GM23338 (cell line): ENCODE data around the gene HEATR1.

Experiments used
- CREB1 ChIP-seq: fragments of 250-450 bp; sonication (Bioruptor Pico); IDR thresholded peaks from 2 replicates; pipeline ENCODE4 v1.5.0; 2020; ENCODE audit warnings: low read depth, mild to moderate bottlenecking, moderate library complexity
- CTCF ChIP-seq, 2 experiments: fragments of 200-600 bp in 1 of 2; sonication (generic) in 1 of 2; conservative IDR thresholded peaks; 2 replicates each; pipeline versions ENCODE4 v1.5.1 to v1.6.1; 2016 to 2017; ENCODE audit warnings: antibody characterized with exemption in 2 of 2, low read depth in 2 of 2, mild to moderate bottlenecking in 2 of 2, moderate library complexity in 1 of 2
- EZH2 ChIP-seq: fragments of 200-600 bp; sonication (generic); IDR thresholded peaks from one replicate; pipeline ENCODE4 v1.8.0; 2017; ENCODE audit warnings: antibody characterized with exemption, mild to moderate bottlenecking, low read depth; ENCODE audit not compliant: unreplicated experiment
- EZH2phosphoT487 ChIP-seq: fragments of 200-600 bp; sonication (generic); IDR thresholded peaks from one replicate; pipeline ENCODE4 v1.8.1; 2018; ENCODE audit warnings: antibody characterized with exemption; ENCODE audit not compliant: unreplicated experiment
- JUNB ChIP-seq: IDR thresholded peaks from one replicate; pipeline ENCODE4 v1.6.1; 2016; ENCODE audit warnings: antibody characterized with exemption; ENCODE audit not compliant: unreplicated experiment
- NANOG ChIP-seq: IDR thresholded peaks from 2 replicates; pipeline ENCODE4 v1.6.1; 2016; ENCODE audit warnings: antibody characterized with exemption, borderline replicate concordance
- POLR2AphosphoS5 ChIP-seq: IDR thresholded peaks from 2 replicates; pipeline ENCODE4 v1.6.1; 2016; ENCODE audit warnings: antibody characterized with exemption, low read depth
- REST ChIP-seq: IDR thresholded peaks from one replicate; pipeline ENCODE4 v1.6.1; 2018; ENCODE audit warnings: antibody characterized with exemption; ENCODE audit not compliant: unreplicated experiment
- STAT1 ChIP-seq: IDR thresholded peaks from one replicate; pipeline ENCODE4 v1.6.1; 2016; ENCODE audit warnings: antibody characterized with exemption; ENCODE audit not compliant: unreplicated experiment
- ZNF114 ChIP-seq: fragments of 250-450 bp; sonication (Bioruptor Pico); IDR thresholded peaks from 2 replicates; pipeline ENCODE4 v1.5.0; 2020; ENCODE audit warnings: mild to moderate bottlenecking, moderate library complexity
- ZNF331 ChIP-seq: fragments of 250-450 bp; sonication (Bioruptor Pico); IDR thresholded peaks from 2 replicates; pipeline ENCODE4 v1.5.0; 2020; ENCODE audit warnings: low read depth, mild to moderate bottlenecking, moderate library complexity

- TF ChIP-seq STAT1 (no peak), CTCF (conservative IDR thresholded peaks at IDR 0.05; ENCODE audit: low read depth in 2 of 2) (no peak), POLR2AphosphoS5 (no peak), EZH2phosphoT487 (no peak), ZNF114 (no peak), REST (no peak), EZH2 (no peak), JUNB (no peak), NANOG (no peak), ZNF331 (CRISPR knock-in tag) (no peak), CREB1 (CRISPR knock-in tag) (no peak)
Observed at GRCh38 chr1:236645016-236645680, 40.8 kb upstream of the HEATR1 start.
